ENCODE data around the gene HRK. TPM values are rescaled to one million over a fixed set of nuclear protein-coding genes. Genes with fewer than 3 reads are reported as not detected.
A peak's percentile ranks its signal among the peaks of the same experiment; 100 is the strongest.
"Not testable (repeated sequence)": the region's sequence is repeated elsewhere in the genome, so short reads cannot be mapped to it uniquely, and the experiment has no call there.

The HRK gene
- total RNA-seq, 1 donor = 0.10 TPM

GRCh38 chr12:116832353-116832752, 48.9 kb downstream of the HRK start:
- Histone ChIP-seq H3K9me3 (ENCODE audit: low read depth, low read length) (no peaks in the 10 kb centered on the region), H3K4me1 (ENCODE audit: insufficient read depth, low read length) (no peaks in the 10 kb centered on the region), H3K27me3 (ENCODE audit: insufficient read depth, low read length) (no peaks in the 10 kb centered on the region), H3K4me3 (ENCODE audit: low read length) (no peak overlapping the region)

GRCh38 chr12:116827432-116827831, 53.8 kb downstream of the HRK start:
- H3K4me3 ChIP-seq (ENCODE audit: low read length) = no peak overlapping the region
- H3K27me3 ChIP-seq (ENCODE audit: insufficient read depth, low read length) = no peaks in the 10 kb centered on the region
- H3K4me1 ChIP-seq (ENCODE audit: insufficient read depth, low read length) = no peaks in the 10 kb centered on the region
- H3K9me3 ChIP-seq (ENCODE audit: low read depth, low read length) = no peaks in the 10 kb centered on the region

DNA sequence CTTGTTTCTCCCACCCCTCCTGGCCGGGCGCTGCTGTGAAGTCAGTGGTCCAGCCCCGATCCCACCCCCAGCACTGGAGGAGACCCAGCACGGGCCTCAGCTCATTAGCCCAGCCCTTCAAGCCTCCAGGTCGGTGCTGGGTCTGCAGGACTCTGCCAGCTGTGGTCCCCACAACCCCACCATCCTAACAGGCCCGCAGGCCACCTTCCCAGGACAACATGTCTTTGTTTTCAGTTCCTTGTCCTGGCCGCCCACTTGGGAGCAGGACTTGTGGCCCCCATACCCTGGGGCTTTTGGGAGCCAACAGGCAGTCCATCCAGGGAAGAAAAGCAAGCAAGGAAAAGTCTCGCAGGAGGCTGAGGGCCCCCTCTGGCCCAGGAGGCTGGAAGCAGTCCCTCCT, 60.0 kb downstream of the HRK start:
- no peaks in the 10 kb centered on the region for H3K9me3 ChIP-seq (ENCODE audit: low read depth, low read length)
- H3K27me3 ChIP-seq (ENCODE audit: insufficient read depth, low read length) = no peaks in the 10 kb centered on the region
- no peak overlapping the region for H3K4me3 ChIP-seq (ENCODE audit: low read length)
- peaks cover 13% of the 10 kb centered on the region for H3K4me1 ChIP-seq (ENCODE audit: insufficient read depth, low read length)

- Histone ChIP-seq H3K9me3 (ENCODE audit: low read depth, low read length) (no peaks in the 10 kb centered on the region), H3K27me3 (ENCODE audit: insufficient read depth, low read length) (no peaks in the 10 kb centered on the region), H3K4me1 (ENCODE audit: insufficient read depth, low read length) (peaks cover 13% of the 10 kb centered on the region), H3K4me3 (ENCODE audit: low read length) (no peak overlapping the region)
These were observed 61.1 kb downstream of the HRK start for GRCh38 chr12:116820064-116820656.

GRCh38 chr12:116818948-116819832, 62.1 kb downstream of the HRK start:
- Histone ChIP-seq H3K4me3 (ENCODE audit: low read length) (peak overlapping the region; percentile 92), H3K27me3 (ENCODE audit: insufficient read depth, low read length) (no peaks in the 10 kb centered on the region), H3K9me3 (ENCODE audit: low read depth, low read length) (no peaks in the 10 kb centered on the region), H3K4me1 (ENCODE audit: insufficient read depth, low read length) (peaks cover 13% of the 10 kb centered on the region)

DNA sequence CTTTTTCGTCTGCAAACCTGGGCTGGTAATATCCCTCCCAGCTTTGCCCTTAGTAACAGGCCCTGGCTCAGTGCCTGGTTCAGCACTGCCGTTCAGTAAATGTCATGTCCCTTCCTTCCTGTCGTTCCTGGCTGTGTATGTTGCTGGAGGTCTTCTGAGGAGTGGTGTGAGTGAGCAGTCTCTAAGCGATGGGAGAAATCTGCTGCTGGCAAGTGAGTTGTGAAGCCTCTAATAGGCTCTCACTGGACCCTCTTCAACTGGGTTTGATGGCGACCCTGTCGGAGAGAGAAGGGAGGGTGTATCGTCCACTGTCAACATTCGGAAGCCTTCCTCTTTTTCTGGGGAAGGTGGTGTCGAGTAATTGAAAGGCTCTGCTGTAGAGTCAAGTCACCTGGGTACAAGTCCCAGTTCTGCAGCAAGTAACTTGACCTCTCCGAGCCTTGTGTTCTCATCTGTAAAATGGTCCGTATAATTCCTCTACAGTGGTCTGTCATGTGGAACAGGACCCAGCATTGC, 62.8 kb downstream of the HRK start:
- no peaks in the 10 kb centered on the region for H3K9me3 ChIP-seq (ENCODE audit: low read depth, low read length)
- H3K4me3 ChIP-seq (ENCODE audit: low read length) = peak overlapping the region; percentile 92
- H3K4me1 ChIP-seq (ENCODE audit: insufficient read depth, low read length) = peaks cover 13% of the 10 kb centered on the region
- H3K27me3 ChIP-seq (ENCODE audit: insufficient read depth, low read length) = no peaks in the 10 kb centered on the region

- not testable (repeated sequence) for H3K9me3 ChIP-seq (ENCODE audit: low read depth, low read length); H3K27me3 ChIP-seq (ENCODE audit: insufficient read depth, low read length); H3K4me3 ChIP-seq (ENCODE audit: low read length)
- peaks cover 13% of the 10 kb centered on the region for H3K4me1 ChIP-seq (ENCODE audit: insufficient read depth, low read length)
These were observed 66.5 kb downstream of the HRK start for GRCh38 chr12:116814766-116815165.

DNA sequence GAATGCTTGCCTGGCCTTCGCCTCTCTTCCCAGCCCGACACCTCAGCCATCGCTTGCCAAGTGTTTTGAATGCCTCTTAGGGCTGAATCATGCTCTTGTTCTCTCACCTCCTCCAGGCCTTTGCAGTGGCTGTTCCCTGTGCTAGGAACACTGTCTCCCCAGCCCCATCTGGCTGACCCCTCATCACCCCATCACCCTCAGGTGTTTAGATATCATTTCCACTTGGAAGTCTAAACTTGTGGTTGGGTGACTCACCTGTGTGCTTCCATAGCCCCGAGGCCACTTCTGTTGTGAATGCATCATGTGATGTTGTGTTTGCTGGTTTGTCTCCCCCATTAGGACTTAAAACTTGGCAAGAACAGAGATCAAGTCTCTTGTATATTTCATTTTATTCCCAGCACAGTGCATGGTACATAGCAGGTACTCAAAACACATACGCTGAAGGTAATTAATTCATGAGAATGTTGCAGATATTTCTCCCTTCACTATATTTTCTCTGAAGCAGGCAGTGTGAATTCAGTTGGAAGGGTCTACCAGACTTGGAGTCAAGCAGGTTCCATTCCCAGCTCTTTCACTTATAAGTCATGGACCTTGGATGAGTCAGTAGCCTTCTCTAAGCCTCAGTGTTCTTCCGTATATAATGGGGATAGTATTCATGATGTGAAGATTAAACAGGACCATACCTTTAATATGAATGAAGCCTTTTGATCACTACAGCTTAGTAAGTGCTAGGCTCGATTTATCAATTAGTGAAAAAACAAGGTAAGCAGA, 67.8 kb downstream of the HRK start:
- Histone ChIP-seq H3K4me3 (ENCODE audit: low read length) (no peak overlapping the region), H3K9me3 (ENCODE audit: low read depth, low read length) (no peaks in the 10 kb centered on the region), H3K4me1 (ENCODE audit: insufficient read depth, low read length) (peaks cover 7% of the 10 kb centered on the region), H3K27me3 (ENCODE audit: insufficient read depth, low read length) (no peaks in the 10 kb centered on the region)

DNA sequence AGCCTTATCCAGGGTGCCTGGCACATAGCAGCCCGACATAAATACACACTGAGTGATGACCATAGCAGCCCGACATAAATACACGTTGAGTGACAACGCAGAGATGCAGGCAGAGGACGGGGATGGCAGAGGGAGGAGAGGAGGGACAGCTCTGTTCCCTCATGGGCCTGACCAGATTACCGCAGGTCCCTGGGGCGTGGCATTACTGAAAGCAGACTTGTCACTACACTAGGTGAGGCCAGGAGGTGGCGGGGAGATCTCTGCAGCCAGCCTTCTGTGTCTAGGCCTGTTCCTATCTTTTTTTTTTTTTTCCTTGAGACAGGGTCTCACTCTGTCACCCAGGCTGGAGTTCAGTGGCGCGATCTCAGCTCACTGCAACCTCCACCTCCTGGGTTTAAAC, 69.0 kb downstream of the HRK start:
- H3K9me3 ChIP-seq (ENCODE audit: low read depth, low read length) = no peaks in the 10 kb centered on the region
- no peaks in the 10 kb centered on the region for H3K27me3 ChIP-seq (ENCODE audit: insufficient read depth, low read length)
- no peak overlapping the region for H3K4me3 ChIP-seq (ENCODE audit: low read length)
- no peaks in the 10 kb centered on the region for H3K4me1 ChIP-seq (ENCODE audit: insufficient read depth, low read length)

DNA sequence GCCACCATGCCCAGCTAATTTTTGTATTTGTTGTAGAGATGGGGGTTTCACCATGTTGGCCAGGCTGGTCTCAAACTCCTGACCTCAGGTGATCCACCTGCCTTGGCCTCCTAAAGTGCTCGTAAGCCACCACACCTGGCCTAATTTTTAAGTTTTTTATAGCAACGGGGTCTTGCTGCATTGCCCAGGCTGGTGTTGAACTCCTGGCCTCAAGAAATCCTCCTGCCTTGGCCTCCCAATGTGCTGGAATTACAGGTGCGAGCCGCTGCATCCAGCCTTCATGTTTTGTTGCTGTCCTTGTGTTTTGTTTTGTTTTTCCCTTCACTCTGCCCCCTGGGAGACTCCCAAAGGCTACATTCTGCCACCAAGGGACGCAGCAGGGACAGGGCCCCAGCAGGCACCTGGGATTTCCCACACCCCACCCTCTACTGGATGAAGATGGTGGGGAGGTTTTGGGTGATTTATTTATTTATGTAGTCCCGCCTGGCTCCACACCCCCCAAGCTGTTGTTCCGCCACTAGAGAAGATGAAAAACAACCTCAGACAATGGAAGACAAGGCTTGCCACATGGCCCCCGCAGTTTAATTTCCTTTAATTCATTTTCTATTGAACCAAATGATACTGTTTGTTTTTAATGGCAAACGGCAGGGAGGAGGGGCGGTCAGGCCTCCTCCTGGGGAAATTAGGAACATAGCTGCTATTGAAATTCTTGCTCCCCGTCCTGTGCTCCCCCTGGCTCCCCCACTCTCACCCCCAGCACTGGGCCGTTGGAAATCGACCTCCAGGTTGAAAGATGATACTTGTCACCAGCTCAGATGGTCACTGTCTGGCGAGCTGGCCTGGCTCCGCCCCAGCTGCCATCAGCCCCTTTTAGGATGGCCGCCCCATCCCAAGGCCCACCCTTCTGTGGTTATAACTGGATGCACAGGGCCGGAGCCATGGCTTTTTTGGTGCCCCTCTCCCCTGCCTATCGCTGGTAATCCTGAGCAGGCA, 72.8 kb downstream of the HRK start:
- Histone ChIP-seq H3K9me3 (ENCODE audit: low read depth, low read length) (no peaks in the 10 kb centered on the region), H3K4me3 (ENCODE audit: low read length) (no peak overlapping the region), H3K27me3 (ENCODE audit: insufficient read depth, low read length) (no peaks in the 10 kb centered on the region), H3K4me1 (ENCODE audit: insufficient read depth, low read length) (no peaks in the 10 kb centered on the region)

DNA sequence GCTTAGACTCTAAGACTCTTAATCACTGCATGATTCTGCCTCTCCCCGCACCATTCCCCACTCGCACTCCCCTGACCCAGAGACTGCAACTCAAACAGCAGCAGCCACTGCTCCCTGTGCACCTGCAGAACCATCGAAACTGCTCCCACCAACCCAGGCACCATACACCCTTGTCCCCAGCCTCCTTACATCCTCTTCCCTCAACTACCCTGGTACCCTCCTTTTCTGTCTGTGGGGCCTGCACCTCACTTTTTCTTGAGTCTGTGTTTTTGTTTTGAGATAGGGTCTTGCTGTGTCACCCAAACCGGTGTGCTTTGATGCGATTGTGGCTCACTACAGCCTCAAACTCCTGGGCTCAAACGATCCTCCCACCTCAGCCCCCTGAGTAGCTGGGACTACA, 73.7 kb downstream of the HRK start:
- Histone ChIP-seq H3K27me3 (ENCODE audit: insufficient read depth, low read length) (no peaks in the 10 kb centered on the region), H3K9me3 (ENCODE audit: low read depth, low read length) (no peaks in the 10 kb centered on the region), H3K4me1 (ENCODE audit: insufficient read depth, low read length) (no peaks in the 10 kb centered on the region), H3K4me3 (ENCODE audit: low read length) (no peak overlapping the region)

DNA sequence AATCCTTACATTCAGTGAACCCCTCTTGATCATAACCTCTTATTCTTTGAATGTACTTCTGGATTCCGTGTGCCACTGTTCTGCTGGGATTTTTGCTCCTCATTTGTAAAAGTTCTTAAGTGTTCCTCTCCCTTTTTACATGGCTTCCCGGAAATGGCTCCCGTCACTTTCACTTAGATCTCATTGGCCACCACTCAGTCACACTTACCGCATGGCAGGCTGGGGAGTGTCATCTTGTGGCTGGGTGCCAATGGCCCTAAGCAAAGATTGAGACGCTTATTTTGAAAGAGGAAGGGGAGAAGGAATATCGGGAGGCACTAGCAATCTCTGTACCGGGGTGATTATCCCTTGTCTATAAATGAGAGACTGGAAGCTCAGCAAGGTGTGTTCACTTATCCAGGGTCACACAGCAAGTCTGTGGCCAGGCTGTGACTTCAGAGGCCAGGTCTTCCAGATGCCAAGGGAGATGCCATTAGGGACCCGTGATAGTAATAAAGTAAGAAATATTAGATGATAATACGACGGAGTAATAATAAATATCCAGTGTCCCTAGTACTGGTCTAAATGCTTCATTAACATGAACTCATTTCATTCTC, 74.3 kb downstream of the HRK start:
- Histone ChIP-seq H3K9me3 (ENCODE audit: low read depth, low read length) (no peaks in the 10 kb centered on the region), H3K4me3 (ENCODE audit: low read length) (no peak overlapping the region), H3K27me3 (ENCODE audit: insufficient read depth, low read length) (no peaks in the 10 kb centered on the region), H3K4me1 (ENCODE audit: insufficient read depth, low read length) (no peaks in the 10 kb centered on the region)

Measured in mononuclear cell (primary cell).